Coronary artery (tissue), 2 donors: ENCODE data around the gene MAEA.

ENCODE experiments used
- DNase-seq: peaks from one replicate; pipeline ENCODE4 v3.0.0-alpha.2; 2017; ENCODE audit warnings: low spot score
- H3K27ac ChIP-seq, 2 donors: fragments of 200-600 bp; sonication (generic); one replicate each; pipeline ENCODE4 v1.5.1; 2016 to 2019
- H3K4me3 ChIP-seq: fragments of 200-600 bp; sonication (generic); 2 replicates; pipeline ENCODE4 v1.5.1; 2016; ENCODE audit warnings: mild to moderate bottlenecking, moderate library complexity
- CTCF ChIP-seq: fragments of 200-600 bp; sonication (generic); IDR thresholded peaks from one replicate; pipeline ENCODE4 v1.5.1; 2019; ENCODE audit warnings: antibody characterized with exemption

Gene MAEA

GRCh38 chr4:1293531-1293941, 3.8 kb downstream of the MAEA start:
- peak overlapping the region in 1 of 2 donors; percentile 71 for H3K27ac ChIP-seq
- no peak for DNase-seq
- peak overlapping the region; percentile 18 for H3K4me3 ChIP-seq
- TF ChIP-seq CTCF: no peak

- no peak for TF ChIP-seq CTCF
- DNase-seq: no peak
- Histone ChIP-seq H3K4me3 (peak overlapping the region; percentile 18), H3K27ac (peak overlapping the region in 1 of 2 donors; percentile 71)
Measured at GRCh38 chr4:1293991-1294390, 4.3 kb downstream of the MAEA start.

- no peak for TF ChIP-seq CTCF
- peak overlapping the region in 1 of 2 donors; percentile 65 for H3K27ac ChIP-seq
Measured at GRCh38 chr4:1294424-1294823, 4.7 kb downstream of the MAEA start.

GRCh38 chr4:1294891-1295290, 5.2 kb downstream of the MAEA start:
- no peak for DNase-seq
- peak overlapping the region; percentile 32 for H3K4me3 ChIP-seq
- peak overlapping the region in 1 of 2 donors; percentile 65 for H3K27ac ChIP-seq

More at GRCh38 chr4:1294424-1294823, 4.7 kb downstream of the MAEA start:
- peak overlapping the region; percentile 32 for H3K4me3 ChIP-seq
- DNase-seq: no peak

GRCh38 chr4:1295405-1296055, 5.8 kb downstream of the MAEA start:
- Histone ChIP-seq H3K4me3 (peak overlapping the region; percentile 32), H3K27ac (peak overlapping the region in 1 of 2 donors; percentile 65)
- TF ChIP-seq CTCF: no peak
- no peak for DNase-seq

More at GRCh38 chr4:1294891-1295290, 5.2 kb downstream of the MAEA start:
- no peak for TF ChIP-seq CTCF

GRCh38 chr4:1296324-1297022, 6.8 kb downstream of the MAEA start:
- no peak for DNase-seq
- H3K27ac ChIP-seq: no peak overlapping the region

More at GRCh38 chr4:1296324-1297022, 6.8 kb downstream of the MAEA start:
- H3K4me3 ChIP-seq: no peak overlapping the region
- no peak for TF ChIP-seq CTCF
